Esophagus muscularis mucosa (tissue), 4 donors: ENCODE data around the gene FXYD5. TPM values are rescaled to one million over a fixed set of nuclear protein-coding genes. Genes with fewer than 3 reads are reported as not detected.

Source experiments
- DNase-seq: peaks from one replicate; pipeline ENCODE4 v3.0.0-alpha.2; 2017; ENCODE audit errors: extremely low spot score
- H3K27ac ChIP-seq, 4 donors: fragments of 200-600 bp; sonication (generic); replicated peaks in 1 of 4; 1 replicate in 3 of 4; 2 replicates in 1 of 4; pipeline ENCODE4 v1.5.1; 2016 to 2019; ENCODE audit warnings: mild to moderate bottlenecking in 1 of 4
- H3K27me3 ChIP-seq, 4 donors: fragments of 200-600 bp; sonication (generic); one replicate each; pipeline versions ENCODE4 v1.5.1 to v1.6.0; 2016 to 2019
- H3K36me3 ChIP-seq, 4 donors: fragments of 200-600 bp; sonication (generic); one replicate each; pipeline ENCODE4 v1.5.1; 2016 to 2019
- H3K4me1 ChIP-seq, 4 donors: fragments of 200-600 bp; sonication (generic); one replicate each; pipeline ENCODE4 v1.5.1; 2016 to 2019
- H3K4me3 ChIP-seq, 4 donors: fragments of 200-600 bp; sonication (generic); 1 replicate in 2 of 4; 2 replicates in 2 of 4; pipeline ENCODE4 v1.5.1; 2016 to 2019; ENCODE audit warnings: mild to moderate bottlenecking in 4 of 4, moderate library complexity in 1 of 4
- H3K9me3 ChIP-seq, 4 donors: fragments of 200-600 bp; sonication (generic); 1 replicate in 3 of 4; 2 replicates in 1 of 4; pipeline ENCODE4 v1.5.1; 2016 to 2019
- EP300 ChIP-seq: sonication (generic); formaldehyde crosslinking; IDR thresholded peaks from one replicate; pipeline ENCODE4 v1.6.1; 2017; ENCODE audit warnings: antibody characterized with exemption
- POLR2A ChIP-seq: fragments of 450-650 bp; IDR thresholded peaks from one replicate; pipeline ENCODE4 v1.6.1; 2017; ENCODE audit warnings: antibody characterized with exemption, moderate library complexity, mild to moderate bottlenecking, low read depth
- POLR2AphosphoS5 ChIP-seq, 2 donors: sonication (generic); formaldehyde crosslinking; IDR thresholded peaks; one replicate each; pipeline ENCODE4 v1.6.1; 2017; ENCODE audit warnings: antibody characterized with exemption in 2 of 2
- WGBS: methylation state at CpG from one replicate; pipeline ENCODE4 v1.1.5; 2018; 5-methylcytosine and 5-hydroxymethylcytosine counted together
- intact Hi-C: fragments of 100-400 bp; cut with DNase I; formaldehyde crosslinking; loops from one replicate; pipeline ENCODE4 v1.15.1; 2023
- total RNA-seq, 4 donors: library from RNA; depleted of rRNA; stranded (reverse); fragments of >200 nt; gene quantifications; one replicate each; pipeline versions ENCODE4 v1.1.0 to v1.2.1, GENCODE V29; 2016
- TF ChIP-seq, protein P1 (sequence below), 3 experiments: fragments of 200-600 bp in 2 of 3; fragments of 450-650 bp in 1 of 3; sonication (generic) in 2 of 3; IDR thresholded peaks; one replicate each; pipeline ENCODE4 v1.5.1; 2017 to 2019; ENCODE audit warnings: antibody characterized with exemption in 3 of 3, mild to moderate bottlenecking in 2 of 3, moderate library complexity in 1 of 3

Gene FXYD5
- total RNA-seq, 4 donors from 2014 or later, result 26.6 to 49.3 (median 43.0) TPM

DNA sequence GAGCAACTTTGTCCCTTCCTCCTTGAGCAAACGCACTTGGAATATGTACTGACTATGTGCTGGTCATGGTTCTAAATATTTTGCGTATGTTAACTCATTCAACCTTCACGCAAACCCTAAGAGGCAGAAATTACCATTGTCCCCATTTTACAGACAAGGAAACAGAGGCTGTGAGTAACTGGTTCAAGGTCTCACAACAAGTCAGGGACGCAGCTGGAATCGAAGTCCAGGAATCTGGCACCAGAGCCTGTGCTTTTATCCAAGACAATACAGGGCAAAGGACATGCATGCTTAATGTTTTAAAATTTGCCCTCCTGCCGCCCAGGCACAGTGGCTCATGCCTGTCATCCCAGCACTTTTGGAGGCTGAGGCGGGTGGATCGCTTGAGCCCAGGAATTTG lies 5.1 kb downstream of the FXYD5 start:
- TF ChIP-seq POLR2AphosphoS5 (IDR thresholded peaks at IDR 0.05) (no peak), EP300 (no peak), POLR2A (no peak)
- TF ChIP-seq, protein P1, sequence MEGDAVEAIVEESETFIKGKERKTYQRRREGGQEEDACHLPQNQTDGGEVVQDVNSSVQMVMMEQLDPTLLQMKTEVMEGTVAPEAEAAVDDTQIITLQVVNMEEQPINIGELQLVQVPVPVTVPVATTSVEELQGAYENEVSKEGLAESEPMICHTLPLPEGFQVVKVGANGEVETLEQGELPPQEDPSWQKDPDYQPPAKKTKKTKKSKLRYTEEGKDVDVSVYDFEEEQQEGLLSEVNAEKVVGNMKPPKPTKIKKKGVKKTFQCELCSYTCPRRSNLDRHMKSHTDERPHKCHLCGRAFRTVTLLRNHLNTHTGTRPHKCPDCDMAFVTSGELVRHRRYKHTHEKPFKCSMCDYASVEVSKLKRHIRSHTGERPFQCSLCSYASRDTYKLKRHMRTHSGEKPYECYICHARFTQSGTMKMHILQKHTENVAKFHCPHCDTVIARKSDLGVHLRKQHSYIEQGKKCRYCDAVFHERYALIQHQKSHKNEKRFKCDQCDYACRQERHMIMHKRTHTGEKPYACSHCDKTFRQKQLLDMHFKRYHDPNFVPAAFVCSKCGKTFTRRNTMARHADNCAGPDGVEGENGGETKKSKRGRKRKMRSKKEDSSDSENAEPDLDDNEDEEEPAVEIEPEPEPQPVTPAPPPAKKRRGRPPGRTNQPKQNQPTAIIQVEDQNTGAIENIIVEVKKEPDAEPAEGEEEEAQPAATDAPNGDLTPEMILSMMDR (IDR thresholded peaks at IDR 0.05), result no peak
- peaks cover 8 to 18% (median 14%) of the 10 kb centered on the region in 4 donors for H3K4me1 ChIP-seq
- H3K27me3 ChIP-seq, result peaks cover 0 to 41% (median 9%) of the 10 kb centered on the region in 4 donors
- H3K27ac ChIP-seq, result no peak overlapping the region
- no peak for DNase-seq
- intact Hi-C loops, result no loop called here
- H3K9me3 ChIP-seq, result peaks cover 0 to 23% (median 13%) of the 10 kb centered on the region in 4 donors
- no peak overlapping the region for H3K4me3 ChIP-seq
- peaks cover 10 to 80% (median 51%) of the 10 kb centered on the region in 4 donors for H3K36me3 ChIP-seq
- WGBS, result 84% methylated on average over 8 of the region's 8 CpGs

DNA sequence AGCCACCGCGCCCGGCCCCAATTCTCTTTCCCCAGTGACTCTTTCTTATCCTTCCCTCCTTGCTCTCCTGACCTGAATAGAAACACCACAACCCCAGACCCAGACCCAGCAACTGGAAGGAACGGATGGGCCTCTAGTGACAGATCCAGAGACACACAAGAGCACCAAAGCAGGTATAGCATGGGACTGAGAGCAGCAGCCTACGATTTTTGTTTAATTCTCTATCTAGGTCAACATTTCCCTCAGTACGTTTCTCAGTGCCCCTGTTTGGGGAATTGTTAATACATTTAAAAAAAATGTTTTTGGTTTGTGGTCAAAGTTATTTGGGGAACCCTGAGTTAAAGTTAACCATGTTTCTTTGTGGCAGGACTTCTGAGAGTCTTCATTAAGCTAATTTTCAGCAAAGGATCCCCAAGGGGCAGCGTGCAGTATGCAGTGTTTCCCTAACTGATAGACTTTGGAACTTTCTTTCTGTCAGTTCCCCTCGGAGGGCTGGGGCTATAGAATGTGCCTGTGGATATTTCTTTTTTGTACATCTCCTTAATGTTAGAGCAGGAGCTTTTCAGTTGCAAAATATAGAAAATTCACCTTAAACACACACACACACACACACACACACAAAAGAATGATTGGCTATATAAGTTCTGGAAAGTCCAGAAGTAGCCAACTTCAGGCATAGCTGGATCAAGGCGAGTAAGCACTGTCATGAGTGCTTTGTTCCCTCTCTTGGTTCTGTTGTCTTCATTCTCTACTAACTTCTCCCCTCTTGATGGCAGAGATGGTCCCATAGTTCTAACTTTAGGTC lies 6.3 kb downstream of the FXYD5 start:
- intact Hi-C loops, result no loop called here
- no peak for DNase-seq
- WGBS, result 83% methylated on average over 9 of the region's 9 CpGs
- Histone ChIP-seq H3K27ac (no peak overlapping the region), H3K27me3 (peaks cover 0 to 28% (median under 1%) of the 10 kb centered on the region in 4 donors), H3K36me3 (peaks cover 14 to 91% (median 57%) of the 10 kb centered on the region in 4 donors), H3K9me3 (peaks cover 0 to 35% (median 15%) of the 10 kb centered on the region in 4 donors), H3K4me1 (peaks cover 1 to 6% (median 3%) of the 10 kb centered on the region in 4 donors), H3K4me3 (no peak overlapping the region)
- TF ChIP-seq POLR2A (no peak), EP300 (no peak), POLR2AphosphoS5 (IDR thresholded peaks at IDR 0.05) (no peak)
- TF ChIP-seq, protein P1 (IDR thresholded peaks at IDR 0.05), result no peak

DNA sequence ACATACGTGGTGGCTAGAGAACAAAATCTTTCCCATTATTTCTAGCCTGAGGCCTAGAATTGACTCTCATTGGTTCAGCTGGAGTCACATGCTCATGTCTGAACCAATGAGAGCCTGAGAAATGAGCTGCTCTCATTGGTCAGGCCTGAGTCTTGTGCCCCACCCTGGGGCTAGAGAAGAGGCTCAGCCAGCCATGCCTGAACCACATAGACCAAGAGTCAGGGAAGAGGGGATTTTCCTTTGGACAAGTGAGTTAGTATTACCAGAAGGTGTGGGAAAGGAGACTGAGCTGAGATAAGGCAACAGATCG lies 6.9 kb downstream of the FXYD5 start:
- WGBS, result 95% methylated on average over 2 of the region's 2 CpGs
- peaks cover 0 to 1% (median under 1%) of the 10 kb centered on the region in 4 donors for H3K4me1 ChIP-seq
- no peak overlapping the region for H3K4me3 ChIP-seq
- no peak for DNase-seq
- intact Hi-C loops, result no loop called here
- H3K27me3 ChIP-seq, result peaks cover 0 to 23% (median 0%) of the 10 kb centered on the region in 4 donors
- H3K36me3 ChIP-seq, result peaks cover 19 to 97% (median 63%) of the 10 kb centered on the region in 4 donors
- peaks cover 0 to 41% (median 21%) of the 10 kb centered on the region in 4 donors for H3K9me3 ChIP-seq
- no peak overlapping the region for H3K27ac ChIP-seq
- TF ChIP-seq POLR2AphosphoS5 (IDR thresholded peaks at IDR 0.05), result no peak
- TF ChIP-seq EP300, result no peak
- no peak for TF ChIP-seq POLR2A
- TF ChIP-seq, protein P1 (IDR thresholded peaks at IDR 0.05), result no peak

DNA sequence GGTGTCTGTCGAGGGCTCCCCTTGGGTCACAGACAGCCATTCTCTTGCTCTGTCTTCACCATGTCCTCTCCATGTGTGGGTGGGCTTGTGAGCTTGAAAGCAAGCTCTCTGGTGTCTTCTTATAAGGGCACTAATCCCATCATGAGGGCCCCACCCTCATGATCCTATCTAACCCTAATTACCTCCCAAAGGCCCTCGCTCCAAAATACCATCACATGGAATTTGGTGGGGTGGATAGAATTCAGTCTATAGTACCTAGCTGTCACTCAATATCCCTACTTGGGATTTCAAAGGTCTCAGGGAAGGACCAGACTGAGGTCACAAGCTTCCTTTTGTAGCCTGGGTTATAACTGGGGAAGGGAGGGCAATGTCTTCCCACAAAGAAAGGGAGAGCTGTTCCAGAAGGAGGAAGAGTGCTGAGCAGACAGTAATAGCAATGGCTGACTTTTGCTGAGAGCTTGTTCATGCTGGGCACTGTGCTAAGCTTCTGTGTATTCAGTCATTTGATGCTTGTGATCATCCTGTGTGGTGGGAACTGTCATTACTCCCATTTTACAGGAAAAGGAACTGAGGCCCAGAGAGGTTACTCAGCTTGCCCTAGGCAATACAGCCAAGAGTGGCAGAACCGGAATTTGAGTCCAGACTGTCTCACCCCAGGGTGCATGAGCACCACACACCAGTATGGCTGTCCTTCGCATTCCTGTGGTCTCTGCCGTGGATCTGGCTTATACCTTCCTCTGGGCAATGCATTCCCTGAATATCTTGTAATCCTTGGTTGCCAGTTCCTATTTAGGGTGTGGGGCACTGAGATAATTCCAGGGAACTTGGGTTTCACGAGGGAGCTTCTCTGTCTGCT lies 8.2 kb downstream of the FXYD5 start:
- Histone ChIP-seq H3K4me3 (no peak overlapping the region), H3K27me3 (peaks cover 0 to 11% (median 0%) of the 10 kb centered on the region in 4 donors), H3K36me3 (peaks cover 23 to 99% (median 69%) of the 10 kb centered on the region in 4 donors), H3K9me3 (peaks cover 0 to 48% (median 25%) of the 10 kb centered on the region in 4 donors), H3K27ac (no peak overlapping the region), H3K4me1 (no peaks in the 10 kb centered on the region)
- DNase-seq, result no peak
- TF ChIP-seq POLR2A, result no peak
- no peak for TF ChIP-seq EP300
- TF ChIP-seq, protein P1 (IDR thresholded peaks at IDR 0.05), result no peak
- TF ChIP-seq POLR2AphosphoS5 (IDR thresholded peaks at IDR 0.05), result no peak
- intact Hi-C loops, result no loop called here
- 82% methylated on average over 3 of the region's 6 CpGs for WGBS
